Measurements from ENCODE around the gene RAB29.
"Not testable (repeated sequence)": the region's sequence is repeated elsewhere in the genome, so short reads cannot be mapped to it uniquely, and the experiment has no call there.

RAB29 gene

GRCh38 chr1:205775015-205775716 is at the start of gene RAB29:
RAB29 (minus strand) TSS chr1:205775482; CDS start chr1:205774956, 526 bp downstream.
- DNase-seq (ENCODE audit: low read depth), result peak; percentile 82

- no peak for DNase-seq (ENCODE audit: low read depth)
Measured at GRCh38 chr1:205824180-205824579, 48.9 kb upstream of the RAB29 start.

- not testable (repeated sequence) for DNase-seq (ENCODE audit: low read depth)
Measured at GRCh38 chr1:205823260-205823659, 48.0 kb upstream of the RAB29 start.

- DNase-seq (ENCODE audit: low read depth), result no peak
Measured at GRCh38 chr1:205822397-205822796, 47.1 kb upstream of the RAB29 start.

- DNase-seq (ENCODE audit: low read depth), result no peak
Measured at GRCh38 chr1:205817988-205818387, 42.7 kb upstream of the RAB29 start.

GRCh38 chr1:205817364-205817763 is 42.1 kb upstream of the RAB29 start:
- no peak for DNase-seq (ENCODE audit: low read depth)

GRCh38 chr1:205813755-205814058 is 38.4 kb upstream of the RAB29 start:
- DNase-seq (ENCODE audit: low read depth), result no peak

- peak; percentile 93 for DNase-seq (ENCODE audit: low read depth)
Measured at GRCh38 chr1:205812878-205813754, 37.8 kb upstream of the RAB29 start, which contains the start of gene SLC41A1. SLC41A1 (minus strand) TSS chr1:205813198; CDS start chr1:205810441, 2,757 bp downstream.

- DNase-seq (ENCODE audit: low read depth), result peak; percentile 5
Measured at GRCh38 chr1:205812271-205812877, 37.1 kb upstream of the RAB29 start.

- peak; percentile 21 for DNase-seq (ENCODE audit: low read depth)
Measured at GRCh38 chr1:205811660-205812059, 36.4 kb upstream of the RAB29 start.

- DNase-seq (ENCODE audit: low read depth), result no peak
Measured at GRCh38 chr1:205810448-205811157, 35.3 kb upstream of the RAB29 start.

- no peak for DNase-seq (ENCODE audit: low read depth)
Measured at GRCh38 chr1:205809942-205810345, 34.7 kb upstream of the RAB29 start.

- DNase-seq (ENCODE audit: low read depth), result no peak
Measured at GRCh38 chr1:205809469-205809868, 34.2 kb upstream of the RAB29 start.

- DNase-seq (ENCODE audit: low read depth), result no peak
Measured at GRCh38 chr1:205805082-205805711, 29.9 kb upstream of the RAB29 start.

- DNase-seq (ENCODE audit: low read depth), result no peak
Measured at GRCh38 chr1:205804605-205805004, 29.3 kb upstream of the RAB29 start.

GRCh38 chr1:205803986-205804385 is 28.7 kb upstream of the RAB29 start:
- no peak for DNase-seq (ENCODE audit: low read depth)

GRCh38 chr1:205802060-205802459 is 26.8 kb upstream of the RAB29 start:
- no peak for DNase-seq (ENCODE audit: low read depth)

- DNase-seq (ENCODE audit: low read depth), result no peak
Measured at GRCh38 chr1:205800981-205801703, 25.9 kb upstream of the RAB29 start.

- no peak for DNase-seq (ENCODE audit: low read depth)
Measured at GRCh38 chr1:205800427-205800826, 25.1 kb upstream of the RAB29 start.

- DNase-seq (ENCODE audit: low read depth), result no peak
Measured at GRCh38 chr1:205798577-205798976, 23.3 kb upstream of the RAB29 start.

- DNase-seq (ENCODE audit: low read depth), result no peak
Measured at GRCh38 chr1:205797168-205797567, 21.9 kb upstream of the RAB29 start.
